Measurements from ENCODE around the gene TSPYL1.

Gene TSPYL1

DNA sequence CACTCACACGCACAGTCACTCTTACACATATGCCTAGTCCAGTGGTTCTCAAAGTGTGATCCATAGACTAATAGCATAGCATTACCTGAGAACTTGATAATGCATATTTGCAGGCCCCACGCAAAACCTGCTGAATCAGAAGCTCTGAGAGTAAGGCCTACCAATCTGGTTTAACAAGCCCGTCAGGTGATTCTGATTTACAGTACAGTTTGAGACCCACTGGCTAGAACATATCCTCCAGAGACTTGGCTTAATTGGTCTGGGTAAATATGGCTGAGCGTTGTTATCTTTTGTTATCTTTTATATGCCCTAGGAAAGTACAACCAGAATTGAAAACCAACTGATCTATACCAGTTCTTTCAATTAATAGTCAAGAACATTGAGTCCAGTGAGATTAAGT, 35.4 kb downstream of the TSPYL1 start:
- DNase-seq (ENCODE audit: low read depth in 2 of 2) = no peak
- TF ChIP-seq, protein P1, sequence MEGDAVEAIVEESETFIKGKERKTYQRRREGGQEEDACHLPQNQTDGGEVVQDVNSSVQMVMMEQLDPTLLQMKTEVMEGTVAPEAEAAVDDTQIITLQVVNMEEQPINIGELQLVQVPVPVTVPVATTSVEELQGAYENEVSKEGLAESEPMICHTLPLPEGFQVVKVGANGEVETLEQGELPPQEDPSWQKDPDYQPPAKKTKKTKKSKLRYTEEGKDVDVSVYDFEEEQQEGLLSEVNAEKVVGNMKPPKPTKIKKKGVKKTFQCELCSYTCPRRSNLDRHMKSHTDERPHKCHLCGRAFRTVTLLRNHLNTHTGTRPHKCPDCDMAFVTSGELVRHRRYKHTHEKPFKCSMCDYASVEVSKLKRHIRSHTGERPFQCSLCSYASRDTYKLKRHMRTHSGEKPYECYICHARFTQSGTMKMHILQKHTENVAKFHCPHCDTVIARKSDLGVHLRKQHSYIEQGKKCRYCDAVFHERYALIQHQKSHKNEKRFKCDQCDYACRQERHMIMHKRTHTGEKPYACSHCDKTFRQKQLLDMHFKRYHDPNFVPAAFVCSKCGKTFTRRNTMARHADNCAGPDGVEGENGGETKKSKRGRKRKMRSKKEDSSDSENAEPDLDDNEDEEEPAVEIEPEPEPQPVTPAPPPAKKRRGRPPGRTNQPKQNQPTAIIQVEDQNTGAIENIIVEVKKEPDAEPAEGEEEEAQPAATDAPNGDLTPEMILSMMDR (IDR thresholded peaks at IDR 0.05; ENCODE audit: low read depth, low read length) = no peak
- no peak overlapping the region for H3K4me3 ChIP-seq (replicated peaks in 1 of 2; ENCODE audit: low read depth in 2 of 2, low read length in 2 of 2)

GRCh38 chr6:116239856-116240255, 39.9 kb downstream of the TSPYL1 start:
- H3K4me3 ChIP-seq (replicated peaks in 1 of 2; ENCODE audit: low read depth in 2 of 2, low read length in 2 of 2) = no peak overlapping the region
- TF ChIP-seq, protein P1 (IDR thresholded peaks at IDR 0.05; ENCODE audit: low read depth, low read length) = no peak

GRCh38 chr6:116239256-116239655, 40.5 kb downstream of the TSPYL1 start:
- no peak overlapping the region for H3K4me3 ChIP-seq (replicated peaks in 1 of 2; ENCODE audit: low read depth in 2 of 2, low read length in 2 of 2)
- no peak for DNase-seq (ENCODE audit: low read depth in 2 of 2)
- TF ChIP-seq, protein P1 (IDR thresholded peaks at IDR 0.05; ENCODE audit: low read depth, low read length) = no peak

More at GRCh38 chr6:116239856-116240255, 39.9 kb downstream of the TSPYL1 start:
- DNase-seq (ENCODE audit: low read depth in 2 of 2) = no peak

DNA sequence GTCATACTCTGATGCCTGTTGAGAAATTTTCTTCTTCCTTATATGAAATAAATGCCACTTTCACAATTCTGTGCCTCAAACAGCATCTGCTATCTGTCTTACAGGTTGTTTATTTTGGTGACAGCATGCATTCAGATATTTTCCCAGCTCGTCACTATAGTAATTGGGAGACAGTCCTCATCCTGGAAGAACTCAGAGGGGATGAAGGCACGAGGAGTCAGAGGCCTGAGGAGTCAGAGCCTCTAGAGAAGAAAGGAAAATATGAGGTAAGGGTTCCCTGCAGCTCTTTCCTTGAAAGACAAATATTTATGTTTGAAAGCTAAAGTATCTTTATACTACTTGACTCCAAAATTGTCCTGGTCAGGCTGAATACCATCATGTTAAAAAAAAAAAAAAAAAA, 41.6 kb downstream of the TSPYL1 start:
- peak in 1 of 2 donors; percentile 27 for DNase-seq (ENCODE audit: low read depth in 2 of 2)
- H3K4me3 ChIP-seq (replicated peaks in 1 of 2; ENCODE audit: low read depth in 2 of 2, low read length in 2 of 2) = no peak overlapping the region
- TF ChIP-seq, protein P1 (IDR thresholded peaks at IDR 0.05; ENCODE audit: low read depth, low read length) = no peak

DNA sequence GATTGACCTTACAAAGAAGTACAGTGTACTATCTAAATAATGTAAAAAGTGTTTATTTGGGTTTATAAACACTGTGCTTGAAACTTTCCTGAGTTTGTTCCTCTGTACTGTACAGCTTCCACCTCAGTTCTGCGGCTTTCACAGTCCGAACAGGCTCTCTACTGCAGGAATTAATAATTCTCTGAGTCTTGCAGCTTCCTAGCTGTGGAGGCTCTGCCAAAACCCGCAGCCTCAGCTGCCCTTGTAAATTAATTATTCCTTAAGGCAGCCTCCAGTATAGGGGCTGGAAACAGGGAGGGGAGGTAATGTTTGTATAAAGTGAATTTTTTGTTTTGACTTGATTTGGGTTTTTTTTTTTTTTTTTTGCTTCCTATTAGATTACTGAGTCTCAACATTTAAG, 45.0 kb downstream of the TSPYL1 start:
- H3K4me3 ChIP-seq (replicated peaks in 1 of 2; ENCODE audit: low read depth in 2 of 2, low read length in 2 of 2) = no peak overlapping the region
- TF ChIP-seq, protein P1 (IDR thresholded peaks at IDR 0.05; ENCODE audit: low read depth, low read length) = no peak
- DNase-seq (ENCODE audit: low read depth in 2 of 2) = no peak

DNA sequence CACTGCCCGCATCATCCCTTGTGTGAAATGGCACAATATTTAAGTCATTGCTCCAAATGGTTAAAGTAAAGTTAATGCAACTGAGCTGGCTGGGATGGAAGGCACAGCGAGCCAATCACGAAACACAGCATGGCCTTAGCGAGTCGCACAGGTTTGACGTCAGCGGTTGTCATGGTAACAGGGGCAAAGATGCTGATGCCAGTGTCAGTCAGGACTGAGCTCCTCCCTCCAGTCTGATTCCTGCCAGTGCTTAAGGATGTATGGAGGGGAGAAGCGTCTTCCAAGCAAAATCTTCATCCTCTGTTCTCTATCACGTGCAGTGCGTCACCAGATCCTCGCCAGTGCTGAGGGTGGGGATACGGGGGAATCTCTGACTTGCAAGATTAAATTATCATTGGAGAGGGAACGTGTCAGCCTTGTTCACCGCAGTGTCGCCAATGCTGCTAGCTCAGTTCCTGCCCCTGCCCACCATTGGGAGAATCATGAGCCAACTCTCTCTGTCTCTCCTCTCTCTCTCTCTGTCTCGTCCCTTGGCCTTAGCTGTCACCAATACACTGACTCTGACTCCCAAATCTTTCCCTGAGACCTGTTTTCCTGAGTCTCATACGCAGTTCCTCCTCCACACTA, 50.3 kb downstream of the TSPYL1 start:
- TF ChIP-seq, protein P1 (IDR thresholded peaks at IDR 0.05; ENCODE audit: low read depth, low read length) = no peak
- H3K4me3 ChIP-seq (replicated peaks in 1 of 2; ENCODE audit: low read depth in 2 of 2, low read length in 2 of 2) = peak overlapping the region in 1 of 2 donors; percentile 52
- DNase-seq (ENCODE audit: low read depth in 2 of 2) = peak; percentile 93 to 99
